OCI-LY1 (cell line): ENCODE data around the gene DCTN3.

Experiments
- H2AFZ ChIP-seq: fragments of 200-600 bp; sonication (generic), shearing (Covaris generic); 2 replicates; pipeline ENCODE4 v1.6.0; 2014; ENCODE audit warnings: antibody characterized with exemption, mild to moderate bottlenecking, low read length
- H3F3A ChIP-seq: fragments of 200-600 bp; sonication (generic), shearing (Covaris generic); 2 replicates; pipeline ENCODE4 v1.6.0; 2014; ENCODE audit warnings: mild to moderate bottlenecking, antibody characterized with exemption, low read length, moderate library complexity; ENCODE audit not compliant: insufficient read depth
- H3K27ac ChIP-seq: fragments of 200-600 bp; sonication (generic); 2 replicates; pipeline ENCODE4 v1.5.1; 2014; ENCODE audit warnings: low read length, mixed run types, mild to moderate bottlenecking, low read depth; ENCODE audit not compliant: poor library complexity, severe bottlenecking
- H3K27me3 ChIP-seq: fragments of 200-600 bp; sonication (generic); 2 replicates; pipeline ENCODE4 v1.6.0; 2014; ENCODE audit warnings: antibody characterized with exemption, mild to moderate bottlenecking, low read length, moderate library complexity; ENCODE audit not compliant: insufficient read depth
- H3K36me3 ChIP-seq: fragments of 200-600 bp; sonication (generic); 2 replicates; pipeline ENCODE4 v1.6.1; 2014; ENCODE audit warnings: mild to moderate bottlenecking, antibody characterized with exemption, low read length, moderate library complexity, mixed read lengths; ENCODE audit not compliant: insufficient read depth
- H3K4me1 ChIP-seq: fragments of 200-600 bp; sonication (generic); 2 replicates; pipeline ENCODE4 v1.5.1; 2014; ENCODE audit warnings: mild to moderate bottlenecking, low read length, moderate library complexity; ENCODE audit not compliant: insufficient read depth, severe bottlenecking
- H3K4me2 ChIP-seq: fragments of 200-600 bp; sonication (generic), shearing (Covaris generic); 2 replicates; pipeline ENCODE4 v1.6.1; 2014; ENCODE audit warnings: low read length
- H3K4me3 ChIP-seq: fragments of 200-600 bp; sonication (generic); 2 replicates; pipeline ENCODE4 v1.5.1; 2014; ENCODE audit warnings: low read length, low read depth, mild to moderate bottlenecking, mixed read lengths; ENCODE audit not compliant: poor library complexity, severe bottlenecking
- H3K79me2 ChIP-seq: fragments of 200-600 bp; shearing (Covaris generic); 2 replicates; pipeline ENCODE4 v1.6.1; 2016; ENCODE audit warnings: mixed run types, low read length, mixed read lengths; ENCODE audit not compliant: insufficient read depth
- H3K9ac ChIP-seq: fragments of 200-600 bp; sonication (generic), shearing (Covaris generic); 2 replicates; pipeline ENCODE4 v1.6.1; 2014; ENCODE audit warnings: mild to moderate bottlenecking, low read length, mixed read lengths
- H3K9me2 ChIP-seq: fragments of 200-600 bp; sonication (generic), shearing (Covaris generic); 2 replicates; pipeline ENCODE4 v1.6.1; 2014; ENCODE audit warnings: low read depth, mild to moderate bottlenecking, low read length, mixed read lengths
- H3K9me3 ChIP-seq: fragments of 200-600 bp; shearing (Covaris generic); 2 replicates; pipeline ENCODE4 v1.6.1; 2014; ENCODE audit warnings: low read length, mixed read lengths
- H4K20me1 ChIP-seq: fragments of 200-600 bp; sonication (generic), shearing (Covaris generic); 2 replicates; pipeline ENCODE4 v1.6.0; 2016; ENCODE audit warnings: mild to moderate bottlenecking, low read length; ENCODE audit not compliant: insufficient read depth
- EZH2 ChIP-seq: fragments of 200-600 bp; sonication (generic), shearing (Covaris generic); IDR thresholded peaks from 2 replicates; pipeline ENCODE4 v1.8.0; 2017; ENCODE audit warnings: borderline replicate concordance, mixed run types, mild to moderate bottlenecking, antibody characterized with exemption, low read length, moderate library complexity, mixed read lengths
- TF ChIP-seq, protein P1 (sequence below): fragments of 200-600 bp; sonication (generic), shearing (Covaris generic); IDR thresholded peaks from 2 replicates; pipeline ENCODE4 v1.5.1; 2017; ENCODE audit warnings: mild to moderate bottlenecking, antibody characterized with exemption, low read length, moderate library complexity, mixed read lengths

The DCTN3 gene

DNA sequence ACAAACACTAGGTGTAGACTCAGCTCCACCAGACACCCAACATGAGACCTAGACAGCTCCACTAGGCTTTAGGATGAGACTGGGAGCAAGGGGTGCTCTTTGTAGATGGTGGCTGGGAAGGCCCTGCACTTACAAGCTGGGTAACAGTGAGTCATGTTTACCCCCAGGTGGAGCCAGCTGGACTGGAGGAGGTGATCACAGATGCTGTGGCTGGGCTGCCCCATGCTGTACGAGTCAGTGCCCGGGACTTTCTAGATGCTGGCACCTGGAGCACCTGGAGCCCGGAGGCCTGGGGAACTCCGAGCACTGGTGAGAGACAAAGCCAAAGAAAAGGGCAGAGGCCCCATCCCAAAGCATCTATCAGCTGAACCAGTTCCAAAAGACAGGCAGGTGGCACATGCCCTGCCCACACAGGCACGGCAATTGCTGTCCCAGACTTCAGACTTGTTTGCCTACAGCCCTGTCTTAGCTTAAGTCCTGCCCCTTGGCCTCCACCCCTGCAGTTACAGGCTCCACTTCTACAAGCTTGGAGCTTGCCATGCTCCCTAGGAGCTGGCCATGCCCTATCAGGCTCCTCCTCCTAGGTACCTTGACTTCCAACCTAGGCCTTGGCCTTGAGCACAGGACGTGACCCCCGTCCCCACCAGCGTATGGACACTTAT is 39.4 kb upstream of the DCTN3 start:
- no peaks in the 10 kb centered on the region for H3K9me3 ChIP-seq
- no peaks in the 10 kb centered on the region for H3K79me2 ChIP-seq
- no peaks in the 10 kb centered on the region for H3K36me3 ChIP-seq
- H3K4me2 ChIP-seq = no peak overlapping the region
- TF ChIP-seq EZH2 = no peak
- TF ChIP-seq, protein P1, sequence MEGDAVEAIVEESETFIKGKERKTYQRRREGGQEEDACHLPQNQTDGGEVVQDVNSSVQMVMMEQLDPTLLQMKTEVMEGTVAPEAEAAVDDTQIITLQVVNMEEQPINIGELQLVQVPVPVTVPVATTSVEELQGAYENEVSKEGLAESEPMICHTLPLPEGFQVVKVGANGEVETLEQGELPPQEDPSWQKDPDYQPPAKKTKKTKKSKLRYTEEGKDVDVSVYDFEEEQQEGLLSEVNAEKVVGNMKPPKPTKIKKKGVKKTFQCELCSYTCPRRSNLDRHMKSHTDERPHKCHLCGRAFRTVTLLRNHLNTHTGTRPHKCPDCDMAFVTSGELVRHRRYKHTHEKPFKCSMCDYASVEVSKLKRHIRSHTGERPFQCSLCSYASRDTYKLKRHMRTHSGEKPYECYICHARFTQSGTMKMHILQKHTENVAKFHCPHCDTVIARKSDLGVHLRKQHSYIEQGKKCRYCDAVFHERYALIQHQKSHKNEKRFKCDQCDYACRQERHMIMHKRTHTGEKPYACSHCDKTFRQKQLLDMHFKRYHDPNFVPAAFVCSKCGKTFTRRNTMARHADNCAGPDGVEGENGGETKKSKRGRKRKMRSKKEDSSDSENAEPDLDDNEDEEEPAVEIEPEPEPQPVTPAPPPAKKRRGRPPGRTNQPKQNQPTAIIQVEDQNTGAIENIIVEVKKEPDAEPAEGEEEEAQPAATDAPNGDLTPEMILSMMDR = no peak
- no peaks in the 10 kb centered on the region for H4K20me1 ChIP-seq
- H2AFZ ChIP-seq = no peak overlapping the region
- H3F3A ChIP-seq = 0 out of 2 replicates have a peak, but pooled peaks cover 3% of the 10 kb centered on the region
- H3K9me2 ChIP-seq = no peaks in the 10 kb centered on the region
- no peak overlapping the region for H3K27ac ChIP-seq
- no peak overlapping the region for H3K4me3 ChIP-seq
- peaks cover 3% of the 10 kb centered on the region for H3K4me1 ChIP-seq
- H3K27me3 ChIP-seq = no peaks in the 10 kb centered on the region; the same call in 1 of the 2 replicates
- H3K9ac ChIP-seq = no peak overlapping the region

DNA sequence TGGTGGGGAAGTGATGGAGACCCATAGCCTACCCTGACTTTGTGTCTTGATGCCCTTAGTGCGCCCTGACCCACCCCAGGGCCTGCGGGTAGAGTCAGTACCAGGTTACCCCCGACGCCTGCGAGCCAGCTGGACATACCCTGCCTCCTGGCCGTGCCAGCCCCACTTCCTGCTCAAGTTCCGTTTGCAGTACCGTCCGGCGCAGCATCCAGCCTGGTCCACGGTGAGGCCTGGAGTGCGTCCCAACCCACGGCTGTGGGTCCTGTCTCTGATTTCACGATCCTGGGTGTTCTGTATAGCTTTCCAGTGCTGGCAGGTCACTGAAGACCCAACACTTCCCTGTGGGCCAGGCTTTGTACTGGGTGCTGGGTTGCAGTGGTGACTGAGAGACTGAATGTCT is 38.2 kb upstream of the DCTN3 start:
- TF ChIP-seq, protein P1 = no peak
- TF ChIP-seq EZH2 = no peak
- no peaks in the 10 kb centered on the region for H3F3A ChIP-seq
- H3K9ac ChIP-seq = no peak overlapping the region
- H3K4me1 ChIP-seq = no peaks in the 10 kb centered on the region
- no peak overlapping the region for H3K4me2 ChIP-seq
- H4K20me1 ChIP-seq = no peaks in the 10 kb centered on the region
- H3K9me3 ChIP-seq = no peaks in the 10 kb centered on the region
- H3K36me3 ChIP-seq = no peaks in the 10 kb centered on the region
- H2AFZ ChIP-seq = no peak overlapping the region
- H3K9me2 ChIP-seq = no peaks in the 10 kb centered on the region
- no peaks in the 10 kb centered on the region; the same call in 1 of the 2 replicates for H3K27me3 ChIP-seq
- no peaks in the 10 kb centered on the region for H3K79me2 ChIP-seq
- H3K27ac ChIP-seq = no peak overlapping the region
- H3K4me3 ChIP-seq = no peak overlapping the region

DNA sequence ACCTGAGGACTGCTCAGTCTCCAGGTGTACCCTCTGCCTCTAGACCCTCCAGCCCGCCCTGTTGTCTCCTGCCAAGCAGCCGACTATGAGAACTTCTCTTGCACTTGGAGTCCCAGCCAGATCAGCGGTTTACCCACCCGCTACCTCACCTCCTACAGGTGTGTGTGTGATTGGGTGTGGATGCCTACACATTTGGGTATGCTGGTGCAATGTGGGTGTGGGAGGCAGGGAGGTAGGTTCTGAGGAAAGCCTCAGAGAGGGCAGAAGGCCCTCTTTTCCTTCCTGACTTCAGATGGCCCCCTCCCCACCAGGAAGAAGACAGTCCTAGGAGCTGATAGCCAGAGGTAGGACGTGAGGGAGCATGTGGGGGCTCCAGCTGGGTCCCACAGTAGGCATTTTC is 36.7 kb upstream of the DCTN3 start:
- H3K36me3 ChIP-seq = no peaks in the 10 kb centered on the region
- no peaks in the 10 kb centered on the region for H3K9me2 ChIP-seq
- H3F3A ChIP-seq = no peaks in the 10 kb centered on the region
- peaks cover 5% of the 10 kb centered on the region for H3K4me1 ChIP-seq
- no peak overlapping the region for H3K4me2 ChIP-seq
- no peak overlapping the region for H2AFZ ChIP-seq
- H3K79me2 ChIP-seq = no peaks in the 10 kb centered on the region
- no peak overlapping the region for H3K27ac ChIP-seq
- no peaks in the 10 kb centered on the region for H3K9me3 ChIP-seq
- no peaks in the 10 kb centered on the region for H4K20me1 ChIP-seq
- no peak for TF ChIP-seq EZH2
- TF ChIP-seq, protein P1 = no peak
- H3K4me3 ChIP-seq = no peak overlapping the region
- no peak overlapping the region for H3K9ac ChIP-seq
- no peaks in the 10 kb centered on the region; the same call in 1 of the 2 replicates for H3K27me3 ChIP-seq
